ENCODE results near the gene MAP3K8.

The MAP3K8 gene

DNA sequence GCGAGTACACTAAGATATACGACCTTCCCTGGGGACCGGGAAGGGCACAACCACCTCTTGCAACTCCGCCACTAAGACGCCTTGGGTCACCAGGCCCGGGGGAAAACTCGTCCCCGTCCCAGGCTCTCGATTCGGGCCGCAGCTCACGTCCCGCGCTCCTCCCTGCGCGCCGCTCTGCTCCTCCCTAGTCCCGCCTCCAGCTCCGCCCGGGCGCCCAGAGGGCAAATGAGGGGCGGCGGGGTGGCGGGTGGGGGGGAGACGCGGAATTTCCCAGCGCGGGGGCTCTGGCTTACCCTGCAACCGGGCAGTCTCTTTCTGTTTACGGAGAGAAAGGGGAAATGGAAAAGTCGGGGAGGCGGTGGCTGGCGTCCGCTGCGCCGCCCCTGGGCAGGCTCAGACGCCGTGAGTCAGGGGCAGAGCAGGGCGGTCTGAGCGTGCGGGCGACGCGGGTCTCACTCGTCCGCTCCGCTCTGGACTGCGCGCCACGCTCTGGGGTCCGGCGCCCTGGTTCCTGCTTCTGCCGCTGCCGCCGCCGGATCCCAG lies at the start of gene MAP3K8:
Gene MAP3K8 (plus strand): TSS at position 455 of the 543 bp plus-strand sequence. CDS start 4,755 bp downstream, outside the sequence.
- peak; percentile 32 for DNase-seq

DNA sequence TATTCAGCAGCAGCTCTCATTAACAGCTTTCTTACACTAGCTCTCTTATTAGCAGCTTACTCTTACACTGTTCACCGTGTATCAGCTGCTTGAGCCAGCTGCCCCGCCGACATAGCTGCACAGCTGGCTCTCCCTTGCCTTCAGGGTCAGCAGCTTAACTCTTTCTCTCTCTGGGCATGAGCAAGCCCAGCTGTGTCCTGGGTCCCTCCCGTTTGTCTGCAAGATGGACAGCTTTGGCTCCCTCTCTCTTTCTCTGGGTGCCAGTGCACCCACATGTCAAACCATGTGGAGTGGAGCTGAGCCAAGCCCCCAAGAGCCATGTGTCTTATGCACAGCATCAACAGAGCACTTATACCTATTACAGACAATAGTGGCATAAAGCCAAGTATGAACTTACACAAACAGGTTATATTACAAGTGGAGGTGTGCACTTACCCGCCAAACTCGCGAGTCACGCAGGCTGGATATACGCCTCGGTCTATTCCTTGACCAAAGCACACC lies 49.2 kb upstream of the MAP3K8 start:
- no peak for DNase-seq

GRCh38 chr10:30386801-30387588 lies 47.0 kb upstream of the MAP3K8 start:
- DNase-seq: no peak

- DNase-seq: no peak
These were observed 46.2 kb upstream of the MAP3K8 start for GRCh38 chr10:30387646-30388243.

DNA sequence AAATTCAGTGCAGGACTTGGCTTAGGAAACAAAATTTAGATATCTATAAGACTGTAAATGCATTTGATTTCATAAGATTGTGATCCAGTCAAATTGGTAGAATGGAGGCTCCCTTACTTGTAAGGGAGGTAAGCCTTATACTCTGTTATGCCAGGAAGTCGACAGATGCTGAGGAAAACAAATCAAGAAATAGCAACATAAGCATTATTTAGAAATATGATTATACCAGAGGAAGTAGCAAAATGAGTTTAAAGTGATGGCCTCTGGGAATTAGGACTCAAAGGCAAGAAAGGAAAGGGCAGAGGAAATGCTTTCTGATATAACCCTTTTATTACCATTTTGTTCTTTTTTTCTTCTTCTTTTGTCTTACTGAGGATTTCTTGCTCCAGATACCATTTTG lies 44.4 kb upstream of the MAP3K8 start:
- DNase-seq: no peak

DNA sequence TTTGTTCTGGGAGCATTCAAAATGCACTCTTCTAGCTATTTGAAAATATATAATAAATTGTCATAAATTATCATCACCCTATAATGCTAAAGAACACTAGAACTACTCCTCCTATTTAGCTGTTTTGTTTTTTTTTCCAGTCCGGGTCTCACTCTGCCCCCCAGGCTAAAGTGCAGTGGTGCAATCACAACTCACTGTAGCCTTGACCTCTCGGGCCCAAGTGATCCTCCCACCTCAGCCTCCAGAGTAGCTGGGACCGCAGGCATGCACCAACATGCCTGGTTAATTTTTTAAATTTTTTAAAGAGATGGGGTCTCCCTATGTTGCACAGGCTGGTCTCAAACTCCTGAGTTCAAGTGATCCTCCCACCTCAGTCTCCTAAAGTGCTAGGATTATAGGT lies 43.8 kb upstream of the MAP3K8 start:
- no peak for DNase-seq

GRCh38 chr10:30391266-30391665 lies 42.7 kb upstream of the MAP3K8 start:
- DNase-seq: no peak

- peak; percentile 34 for DNase-seq
These were observed 41.4 kb upstream of the MAP3K8 start for GRCh38 chr10:30392564-30392990.

GRCh38 chr10:30396293-30396692 lies 37.7 kb upstream of the MAP3K8 start:
- DNase-seq: no peak

GRCh38 chr10:30396698-30397097 lies 37.3 kb upstream of the MAP3K8 start:
- DNase-seq: no peak

DNA sequence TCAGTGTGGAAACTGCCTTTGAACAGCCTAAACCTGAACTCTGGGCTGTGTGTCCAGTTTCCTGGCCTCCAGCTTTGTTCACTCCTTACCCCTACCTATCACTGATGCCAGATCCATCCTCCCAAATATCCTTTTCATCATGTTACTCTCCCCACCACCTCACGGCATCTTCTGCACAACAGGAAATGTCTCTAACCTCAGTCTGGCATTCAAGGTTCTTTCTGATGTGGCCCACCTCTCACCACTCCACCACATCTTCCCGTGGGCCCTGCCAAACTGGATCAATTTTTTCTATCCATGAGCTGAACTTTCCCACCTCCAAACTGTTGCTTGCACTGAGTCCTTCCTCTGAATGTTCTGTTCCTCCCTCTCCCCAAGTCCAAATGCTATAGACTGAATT lies 35.8 kb upstream of the MAP3K8 start:
- DNase-seq: no peak

- no peak for DNase-seq
These were observed 35.2 kb upstream of the MAP3K8 start for GRCh38 chr10:30398788-30399187.

DNA sequence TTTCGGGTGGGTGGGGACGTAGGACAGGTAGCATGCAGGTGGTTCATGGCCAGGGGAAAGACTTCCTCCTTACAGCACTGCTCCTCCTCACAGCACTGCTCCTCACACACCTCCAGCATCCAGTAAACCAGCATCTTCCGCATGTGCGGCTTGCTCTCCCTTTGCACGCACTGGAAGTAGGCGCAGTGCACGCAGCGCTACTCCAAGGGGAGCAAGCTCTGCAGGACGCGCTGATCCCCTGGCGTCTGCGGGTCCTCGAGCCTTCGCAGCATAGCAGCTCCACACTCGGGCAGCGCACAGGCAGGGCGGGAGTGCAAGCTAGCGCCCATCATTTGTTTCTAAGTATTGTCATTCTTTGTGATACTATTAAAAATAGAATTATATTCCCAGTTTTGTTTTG lies 30.5 kb upstream of the MAP3K8 start:
- DNase-seq: no peak

GRCh38 chr10:30404540-30404939 lies 29.4 kb upstream of the MAP3K8 start:
- no peak for DNase-seq

DNA sequence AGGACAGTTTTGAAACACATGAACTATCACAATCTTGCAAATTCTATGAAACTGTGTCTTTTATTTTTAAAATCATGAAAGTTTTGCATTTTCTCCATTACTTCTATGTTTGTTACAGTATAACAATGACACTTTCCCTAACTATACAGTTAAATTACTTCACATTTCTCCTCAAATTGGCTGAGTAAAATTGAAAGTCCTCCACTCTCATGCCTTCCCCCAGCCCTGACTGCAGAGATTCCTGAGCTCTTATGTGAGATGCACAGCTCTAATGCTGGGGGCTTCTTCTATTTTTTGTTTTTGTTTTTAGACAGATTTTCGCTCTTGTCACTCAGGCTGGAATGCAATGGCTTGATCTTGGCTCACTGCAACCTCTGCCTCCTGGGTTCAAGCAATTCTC lies 22.7 kb upstream of the MAP3K8 start:
- no peak for DNase-seq

GRCh38 chr10:30412901-30413300 lies 21.1 kb upstream of the MAP3K8 start:
- no peak for DNase-seq

GRCh38 chr10:30413996-30414576 lies 19.9 kb upstream of the MAP3K8 start:
- DNase-seq: no peak

- no peak for DNase-seq
These were observed 18.4 kb upstream of the MAP3K8 start for GRCh38 chr10:30415593-30415992.

GRCh38 chr10:30417301-30417700 lies 16.7 kb upstream of the MAP3K8 start:
- DNase-seq: no peak

DNA sequence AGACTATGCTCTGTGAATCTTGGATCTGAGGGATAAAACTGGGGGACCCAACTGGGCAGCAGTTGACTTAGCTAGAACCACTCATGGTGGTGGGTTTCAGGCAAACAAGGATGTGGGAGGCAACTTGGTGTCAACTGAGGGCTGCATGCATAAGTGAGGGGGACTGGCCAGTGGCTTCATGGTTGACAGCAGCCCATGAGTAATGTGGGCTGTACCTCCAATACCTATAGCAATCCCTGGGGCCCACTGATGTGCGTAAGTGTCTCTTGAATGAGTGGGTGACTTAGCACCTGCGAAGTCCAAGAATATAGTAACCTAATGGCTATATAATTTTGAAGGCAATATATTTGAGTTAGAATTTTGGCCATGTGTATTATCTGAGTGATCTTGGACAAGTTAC lies 13.7 kb upstream of the MAP3K8 start:
- DNase-seq: no peak

DNA sequence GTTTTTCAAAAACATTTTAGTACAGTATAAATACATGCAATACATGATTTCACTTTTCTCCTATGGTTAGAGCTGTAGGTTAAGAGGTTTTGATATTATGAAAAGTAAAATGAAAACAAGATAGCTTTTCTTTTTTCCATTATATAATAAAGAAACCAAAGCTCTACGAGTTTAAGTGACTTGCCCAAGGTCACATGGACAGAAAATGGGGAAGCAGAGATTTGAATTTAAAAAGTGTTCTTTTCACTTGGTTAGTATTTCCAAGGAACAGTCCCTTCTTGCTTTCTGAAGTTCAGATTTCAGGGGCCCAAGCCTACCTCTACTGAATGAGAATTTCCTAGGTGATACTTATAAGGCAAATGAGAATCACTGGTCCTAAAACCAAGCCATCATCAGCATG lies 13.2 kb upstream of the MAP3K8 start:
- no peak for DNase-seq

GRCh38 chr10:30422151-30422695 lies 11.8 kb upstream of the MAP3K8 start:
- DNase-seq: no peak

DNA sequence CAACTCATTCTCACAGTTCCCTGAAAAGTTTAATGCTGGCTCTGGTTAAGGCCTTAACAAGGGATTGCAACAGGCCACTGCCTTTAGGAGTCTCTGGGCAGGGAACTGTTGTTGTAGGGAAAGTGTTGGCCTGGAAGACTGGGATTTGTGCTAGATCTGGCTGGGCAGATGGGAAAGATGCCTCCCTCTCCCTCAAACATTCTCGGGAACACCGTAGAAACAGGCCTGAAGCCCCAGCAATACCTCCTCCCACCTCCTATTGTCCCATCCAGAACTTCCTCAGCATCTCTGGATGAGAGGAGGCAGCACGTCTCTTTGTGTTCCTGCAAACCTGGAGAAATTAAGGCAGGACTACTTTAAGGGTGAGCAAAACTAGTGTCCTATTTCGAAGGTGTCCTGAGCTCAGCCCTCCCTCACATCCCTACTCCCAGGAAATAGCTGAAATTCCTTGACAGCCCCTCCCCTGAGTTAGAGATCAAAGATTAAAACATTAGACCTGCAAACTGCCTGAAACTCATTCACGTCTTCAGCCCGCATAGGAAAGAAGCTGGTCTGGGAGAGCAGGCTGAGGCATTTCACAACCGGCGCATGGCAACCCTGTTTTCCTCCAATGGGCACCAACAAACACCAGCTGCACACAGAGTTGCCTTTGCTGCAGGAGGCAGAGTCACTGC lies 10.9 kb upstream of the MAP3K8 start:
- DNase-seq: no peak
